Jurkat, Clone E6-1 (cell line): ENCODE results near the gene MLLT3. TPM values are rescaled to one million over a fixed set of nuclear protein-coding genes. Genes with fewer than 3 reads are reported as not detected.
A peak's percentile ranks its signal among the peaks of the same experiment; 100 is the strongest.
"Not testable (repeated sequence)": the region's sequence is repeated elsewhere in the genome, so short reads cannot be mapped to it uniquely, and the experiment has no call there.

Source experiments
- DNase-seq: peaks from one replicate; pipeline ENCODE4 v3.0.0-alpha.2; 2011; ENCODE audit warnings: low read depth, low spot score
- H3K4me3 ChIP-seq: 2 replicates; pipeline ENCODE4 v1.5.1; 2011; ENCODE audit warnings: mild to moderate bottlenecking, low read length, control low read depth, moderate library complexity
- polyA plus RNA-seq: library from polyadenylated mRNA; unstranded; fragments of >200 nt; gene quantifications from one replicate; pipeline ENCODE4 v1.2.1, GENCODE V29; 2012; ENCODE audit warnings: missing spikeins; ENCODE audit not compliant: insufficient read length, insufficient read depth

MLLT3 gene
- polyA plus RNA-seq: 20.1 TPM

DNA sequence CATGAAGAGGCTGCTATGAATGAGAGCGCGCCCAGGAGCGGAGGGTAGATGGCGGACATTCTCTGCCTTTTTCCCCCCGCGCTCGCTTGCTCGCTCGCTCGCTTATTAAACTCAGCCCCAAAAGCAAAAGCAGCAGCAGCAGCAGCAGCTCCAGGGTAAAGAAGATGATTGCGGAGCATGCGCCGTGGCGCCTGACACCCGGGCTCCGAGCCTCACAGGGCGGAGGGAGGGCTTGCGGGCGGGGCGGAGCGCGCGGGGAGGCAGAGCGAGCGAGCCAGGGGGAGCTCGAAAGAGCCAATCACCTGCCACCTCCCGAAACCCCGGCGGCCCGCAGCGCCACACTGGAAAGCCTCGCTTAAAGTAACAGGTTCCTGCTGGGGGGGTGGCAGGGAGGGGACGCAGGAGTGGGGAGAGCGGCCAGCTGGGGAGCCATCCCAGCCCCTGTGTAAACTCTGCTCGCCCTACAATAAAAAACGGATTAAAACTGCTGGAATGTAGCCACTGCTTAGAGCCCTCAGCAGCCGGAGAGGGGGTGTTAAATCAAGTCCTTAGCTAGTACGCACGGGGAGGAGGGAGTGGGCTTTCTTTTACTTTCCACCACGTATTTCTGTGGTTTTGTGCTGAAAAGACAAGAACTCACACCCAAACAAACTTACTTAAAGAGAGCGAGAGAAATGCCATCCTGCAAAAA, at the start of gene MLLT3:
Gene MLLT3 (minus strand): TSS at position 170 of the 691 bp plus-strand sequence.
- peak within 1 kb of the TSS; percentile 81 for H3K4me3 ChIP-seq

GRCh38 chr9:20671635-20672034, 49.3 kb upstream of the MLLT3 start:
- H3K4me3 ChIP-seq: no peak overlapping the region
- no peak for DNase-seq

More for the DNA sequence above, at the start of gene MLLT3:
- peak; percentile 92 for DNase-seq

DNA sequence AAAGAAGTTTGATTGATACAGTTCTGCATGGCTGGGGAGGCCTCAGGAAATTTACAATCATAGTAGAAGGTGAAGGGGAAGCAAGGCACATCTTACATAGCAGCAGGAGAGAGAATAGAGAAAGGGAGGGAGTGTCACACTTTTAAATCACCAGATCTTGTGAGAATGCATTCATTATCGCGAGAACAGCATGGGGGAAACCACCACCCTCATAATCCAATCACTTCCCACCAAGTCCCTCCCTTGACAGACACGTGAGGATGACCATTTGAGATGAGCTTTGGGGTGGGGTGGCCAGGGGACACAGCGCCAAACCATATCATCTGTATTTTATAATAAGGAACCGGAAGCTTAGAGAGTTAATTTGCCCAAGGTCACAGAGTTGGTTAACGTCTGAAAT, 48.1 kb upstream of the MLLT3 start:
- DNase-seq: no peak
- no peak overlapping the region for H3K4me3 ChIP-seq

DNA sequence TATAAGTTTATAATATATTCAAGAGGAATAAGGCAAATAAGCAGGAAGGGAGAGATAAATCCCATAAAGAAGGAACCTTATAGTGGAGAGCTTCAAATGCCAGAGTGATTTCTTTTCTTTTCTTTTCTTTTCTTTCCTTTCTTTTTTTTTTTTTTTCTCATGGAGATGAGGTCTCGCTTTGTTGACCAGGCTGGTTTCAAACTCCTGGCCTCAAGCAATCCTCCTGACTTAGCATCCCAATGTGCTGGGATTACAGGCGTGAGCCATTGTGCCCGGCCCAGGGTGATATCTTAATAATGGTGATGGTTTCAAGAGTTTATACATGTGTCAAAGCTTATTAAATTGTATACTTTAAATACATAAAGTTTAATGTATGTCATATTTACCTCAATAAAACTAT, 42.2 kb upstream of the MLLT3 start:
- no peak for DNase-seq

GRCh38 chr9:20663133-20663532, 40.8 kb upstream of the MLLT3 start:
- H3K4me3 ChIP-seq: no peak overlapping the region
- DNase-seq: no peak

More for the DNA sequence above, 42.2 kb upstream of the MLLT3 start:
- no peak overlapping the region for H3K4me3 ChIP-seq

- H3K4me3 ChIP-seq: no peak overlapping the region
- DNase-seq: no peak
Observed at GRCh38 chr9:20662156-20662555, 39.9 kb upstream of the MLLT3 start.

DNA sequence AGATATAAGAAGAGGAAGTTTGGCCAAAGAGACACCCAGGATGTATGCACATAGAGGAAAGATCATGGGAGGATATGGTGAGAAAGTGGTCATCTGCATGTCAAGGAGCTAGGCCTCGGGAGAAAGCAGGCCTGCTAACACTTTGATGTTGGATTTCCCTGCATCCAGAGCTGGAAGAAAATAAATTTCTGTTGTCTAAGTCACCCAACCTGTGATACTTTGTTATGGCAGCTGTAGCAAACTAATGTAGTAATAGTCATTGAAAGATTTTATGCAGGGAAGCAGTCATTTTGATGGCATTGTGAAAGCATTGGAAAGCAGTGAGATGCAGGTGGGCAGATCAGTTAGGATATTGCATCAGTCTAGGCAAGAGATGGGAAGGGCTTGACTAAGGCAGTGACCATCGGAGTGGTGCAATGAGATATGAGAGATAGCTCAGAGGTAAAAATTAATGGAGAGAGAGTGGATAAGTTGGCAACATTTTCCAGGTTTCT, 37.2 kb upstream of the MLLT3 start:
- DNase-seq: no peak
- no peak overlapping the region for H3K4me3 ChIP-seq

DNA sequence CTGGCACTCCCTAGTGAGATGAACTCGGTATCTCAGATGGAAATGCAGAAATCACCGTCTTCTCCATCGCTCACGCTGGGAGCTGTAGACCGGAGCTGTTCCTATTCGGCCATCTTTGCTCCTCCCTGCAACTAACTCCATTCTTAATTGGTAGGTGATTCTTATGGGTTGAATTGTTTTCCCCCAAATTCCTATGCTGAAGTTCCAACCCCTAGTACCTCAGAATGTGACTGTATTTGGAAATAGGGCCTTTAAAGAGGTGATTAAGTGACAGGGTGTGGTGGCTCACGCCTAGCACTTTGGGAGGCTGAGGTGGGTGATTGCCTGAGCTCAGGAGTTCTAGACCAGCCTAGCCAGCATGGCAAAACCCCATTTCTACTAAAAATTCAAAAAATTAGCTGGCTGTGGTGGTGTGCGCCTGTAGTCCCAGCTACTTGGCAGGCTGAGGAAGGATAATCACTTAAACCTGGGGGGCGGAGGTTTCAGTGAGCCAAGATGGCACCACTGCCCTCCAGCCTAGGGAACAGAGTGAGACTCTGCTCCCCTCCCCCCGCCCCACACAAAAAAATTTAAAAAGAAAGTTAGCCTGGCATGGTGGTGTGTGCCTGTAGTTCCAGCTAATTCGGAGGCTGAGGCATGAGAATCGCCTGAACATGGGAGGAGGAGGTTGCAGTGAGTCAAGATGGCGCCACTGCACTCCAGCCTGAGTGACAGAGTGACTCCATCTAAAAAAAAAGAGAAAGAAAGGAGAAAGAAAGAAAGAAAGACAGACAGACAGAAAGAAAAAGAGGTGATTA, 36.6 kb upstream of the MLLT3 start:
- H3K4me3 ChIP-seq: no peak overlapping the region
- DNase-seq: no peak

GRCh38 chr9:20658246-20658667, 36.0 kb upstream of the MLLT3 start:
- not testable (repeated sequence) for DNase-seq, H3K4me3 ChIP-seq

- H3K4me3 ChIP-seq: no peak overlapping the region
- no peak for DNase-seq
Observed at GRCh38 chr9:20651939-20652338, 29.6 kb upstream of the MLLT3 start.

DNA sequence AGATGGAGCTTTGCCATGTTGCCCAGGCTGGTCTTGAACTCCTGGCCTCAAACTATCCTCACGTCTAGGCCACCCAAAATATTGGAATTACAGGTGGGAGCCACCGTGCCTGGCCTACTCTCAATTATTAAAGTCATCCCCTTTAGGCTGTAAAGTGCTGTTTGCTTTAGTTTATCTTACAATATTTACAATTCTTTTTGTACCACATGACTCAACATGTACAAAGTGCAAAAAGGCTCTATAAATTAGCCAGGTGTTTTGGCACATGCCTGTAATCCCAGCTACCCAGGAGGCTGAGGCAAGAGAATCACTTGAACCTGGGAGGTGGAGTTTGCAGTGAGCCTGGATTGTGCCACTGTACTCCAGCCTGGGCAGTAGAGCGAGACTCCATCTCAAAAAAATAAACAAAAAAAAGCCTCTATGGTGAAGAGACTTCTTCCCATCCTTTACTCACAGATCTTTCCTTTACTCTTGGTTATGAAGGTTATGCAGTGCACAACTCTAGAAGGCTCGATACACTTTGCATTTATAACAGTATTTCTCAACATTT, 28.5 kb upstream of the MLLT3 start:
- H3K4me3 ChIP-seq: no peak overlapping the region
- no peak for DNase-seq

DNA sequence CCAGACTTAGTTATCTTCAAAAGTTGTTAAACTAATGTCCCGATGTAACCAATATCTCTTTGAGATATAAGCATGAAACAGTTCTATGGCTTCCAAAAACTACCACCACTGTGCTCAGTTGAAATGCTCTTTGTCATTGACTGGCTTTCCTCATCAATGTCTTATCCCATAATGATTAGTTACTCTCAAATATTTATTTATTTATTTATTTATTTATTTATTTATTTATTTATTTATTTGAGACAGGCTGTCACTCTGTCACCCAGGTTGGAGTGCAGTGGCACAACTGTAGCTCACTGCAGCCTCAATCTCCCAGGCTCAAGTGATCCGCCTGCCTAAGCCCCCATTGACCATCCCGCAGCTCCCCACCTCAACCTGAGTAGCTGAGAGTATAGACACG, 28.0 kb upstream of the MLLT3 start:
- DNase-seq: no peak
- no peak overlapping the region for H3K4me3 ChIP-seq

- no peak for DNase-seq
- H3K4me3 ChIP-seq: no peak overlapping the region
Observed at GRCh38 chr9:20649381-20649780, 27.1 kb upstream of the MLLT3 start.

GRCh38 chr9:20646656-20647055, 24.4 kb upstream of the MLLT3 start:
- no peak overlapping the region for H3K4me3 ChIP-seq
- DNase-seq: no peak

- H3K4me3 ChIP-seq: no peak overlapping the region
- no peak for DNase-seq
Observed at GRCh38 chr9:20643660-20644059, 21.4 kb upstream of the MLLT3 start.

- no peak for DNase-seq
- no peak overlapping the region for H3K4me3 ChIP-seq
Observed at GRCh38 chr9:20642045-20642444, 19.7 kb upstream of the MLLT3 start.

GRCh38 chr9:20640331-20641187, 18.3 kb upstream of the MLLT3 start:
- H3K4me3 ChIP-seq: peak overlapping the region; percentile 25
- DNase-seq: peak; percentile 99

- DNase-seq: no peak
- H3K4me3 ChIP-seq: no peak overlapping the region
Observed at GRCh38 chr9:20636888-20637440, 14.7 kb upstream of the MLLT3 start.

DNA sequence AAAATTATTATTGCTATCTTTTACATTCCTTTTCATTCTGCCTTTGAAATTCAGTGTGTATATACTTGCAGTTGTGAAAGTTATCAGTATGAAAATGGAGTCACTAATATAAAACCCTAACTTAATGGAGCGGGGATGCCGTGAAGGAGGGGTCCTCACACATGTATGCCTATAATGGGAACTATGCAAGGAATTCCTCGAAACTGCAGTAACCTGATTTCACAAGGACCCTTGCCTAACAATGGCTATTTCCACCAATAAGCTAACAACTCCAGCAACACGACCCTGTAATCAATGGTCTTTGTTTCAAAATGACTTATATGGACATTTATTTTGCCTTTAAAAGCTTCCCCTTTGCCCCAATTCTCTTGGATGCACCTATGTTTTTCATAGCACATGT, 12.6 kb upstream of the MLLT3 start:
- H3K4me3 ChIP-seq: no peak overlapping the region
- no peak for DNase-seq
